ENCODE results near the gene ACSL4. TPM values are rescaled to one million over a fixed set of nuclear protein-coding genes. Genes with fewer than 3 reads are reported as not detected.

ACSL4 gene
- total RNA-seq, 1 donor from 2014 or later = 18.5 TPM

- no peak for TF ChIP-seq CTCF (IDR thresholded peaks at IDR 0.05)
- no peaks in the 10 kb centered on the region for H3K9me3 ChIP-seq
- intact Hi-C loops (cut with DNase I) = no loop called here
- H3K27ac ChIP-seq = no peak overlapping the region
- no peaks in the 10 kb centered on the region for H3K27me3 ChIP-seq
- H3K36me3 ChIP-seq = no peaks in the 10 kb centered on the region
- H3K4me1 ChIP-seq = no peaks in the 10 kb centered on the region
- DNase-seq (ENCODE audit: low spot score in 2 of 2) = no peak
- H3K4me3 ChIP-seq = no peak overlapping the region
These were observed 36.8 kb downstream of the ACSL4 start for GRCh38 chrX:109696146-109696740.

DNA sequence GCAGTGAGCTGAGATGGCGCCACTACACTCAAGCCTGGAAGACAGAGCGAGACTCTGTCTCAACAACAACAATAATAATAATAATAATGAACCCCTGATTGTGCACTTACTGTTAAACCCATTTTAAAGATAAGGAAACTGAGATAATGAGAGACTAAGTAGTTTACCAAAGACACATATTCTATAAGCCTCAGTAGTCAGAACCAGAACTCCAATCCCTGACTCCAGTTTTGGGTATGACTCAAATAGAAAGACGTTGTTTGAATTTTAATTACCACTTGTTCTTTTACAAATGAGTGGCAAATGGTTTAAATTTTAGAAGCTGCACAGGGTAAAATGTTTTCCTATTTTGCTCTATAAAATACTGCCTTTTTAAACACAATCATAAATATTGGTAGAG, 37.4 kb downstream of the ACSL4 start:
- Histone ChIP-seq H3K9me3 (no peaks in the 10 kb centered on the region), H3K27ac (no peak overlapping the region), H3K4me3 (no peak overlapping the region), H3K36me3 (no peaks in the 10 kb centered on the region), H3K4me1 (no peaks in the 10 kb centered on the region), H3K27me3 (no peaks in the 10 kb centered on the region)
- no peak for DNase-seq (ENCODE audit: low spot score in 2 of 2)
- no peak for TF ChIP-seq CTCF (IDR thresholded peaks at IDR 0.05)
- intact Hi-C loops (cut with DNase I) = no loop called here

DNA sequence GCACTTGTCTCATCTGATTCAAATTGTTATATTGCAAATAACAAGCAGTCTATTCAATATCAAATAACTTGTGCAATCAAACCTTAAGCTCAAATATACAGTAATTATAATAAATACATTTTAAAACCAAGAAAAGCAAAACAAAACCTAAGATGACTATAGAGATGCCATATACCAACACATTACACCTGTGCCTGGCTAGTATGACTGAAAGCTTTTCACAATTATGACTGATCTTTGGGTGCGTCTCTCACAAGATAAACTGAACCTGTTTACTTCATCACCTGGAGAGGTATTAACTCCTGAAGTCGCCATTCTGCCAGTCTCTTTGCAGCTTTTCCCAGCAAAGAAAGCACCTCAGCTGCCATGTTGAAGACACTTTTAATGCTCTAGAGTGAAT, 41.3 kb downstream of the ACSL4 start:
- Histone ChIP-seq H3K4me1 (no peaks in the 10 kb centered on the region), H3K27me3 (no peaks in the 10 kb centered on the region), H3K36me3 (no peaks in the 10 kb centered on the region), H3K9me3 (no peaks in the 10 kb centered on the region), H3K4me3 (no peak overlapping the region), H3K27ac (no peak overlapping the region)
- intact Hi-C loops (cut with DNase I) = no loop called here
- TF ChIP-seq CTCF (IDR thresholded peaks at IDR 0.05) = no peak
- no peak for DNase-seq (ENCODE audit: low spot score in 2 of 2)

DNA sequence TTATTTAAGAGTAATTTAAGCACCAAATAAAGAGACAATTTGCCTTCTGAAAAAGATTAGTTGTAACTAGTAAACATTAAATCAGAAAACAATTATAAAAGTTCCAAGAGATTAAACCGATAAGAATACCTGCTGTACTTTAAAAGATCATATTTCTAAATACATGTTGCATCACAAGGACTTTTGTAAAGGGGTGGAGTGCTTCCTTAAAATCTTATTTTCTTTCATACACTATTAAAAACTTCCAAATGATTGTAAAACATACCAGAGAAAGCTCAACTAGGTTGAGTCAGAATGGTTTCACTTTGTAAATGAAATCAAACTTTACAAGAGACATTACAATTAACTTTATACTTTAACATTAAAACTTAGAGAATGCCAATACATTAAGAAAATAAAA, 41.8 kb downstream of the ACSL4 start:
- no peak for TF ChIP-seq CTCF (IDR thresholded peaks at IDR 0.05)
- no peaks in the 10 kb centered on the region for H3K4me1 ChIP-seq
- DNase-seq (ENCODE audit: low spot score in 2 of 2) = no peak
- no peak overlapping the region for H3K27ac ChIP-seq
- intact Hi-C loops (cut with DNase I) = no loop called here
- no peaks in the 10 kb centered on the region for H3K9me3 ChIP-seq
- no peak overlapping the region for H3K4me3 ChIP-seq
- H3K36me3 ChIP-seq = no peaks in the 10 kb centered on the region
- no peaks in the 10 kb centered on the region for H3K27me3 ChIP-seq

DNA sequence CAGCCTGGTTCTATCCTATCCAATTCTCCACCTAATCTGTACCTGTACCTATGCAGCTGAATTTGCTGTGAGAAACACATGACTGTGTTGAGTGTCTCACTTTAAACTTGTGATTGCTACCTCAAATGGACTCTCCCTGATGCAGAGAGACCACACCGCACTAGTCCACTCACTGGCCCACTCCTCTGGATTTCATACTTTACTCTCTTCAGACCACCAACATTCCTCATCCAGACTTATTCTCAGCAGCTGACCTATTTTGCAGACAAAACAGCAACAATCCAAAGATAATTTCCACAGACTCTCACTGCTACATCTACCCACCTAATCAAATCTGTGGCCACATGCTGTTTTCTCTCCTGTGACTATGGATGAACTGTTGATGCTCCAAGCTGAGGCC, 45.2 kb downstream of the ACSL4 start:
- Histone ChIP-seq H3K4me3 (no peak overlapping the region), H3K9me3 (no peaks in the 10 kb centered on the region), H3K4me1 (no peaks in the 10 kb centered on the region), H3K36me3 (no peaks in the 10 kb centered on the region), H3K27me3 (no peaks in the 10 kb centered on the region), H3K27ac (no peak overlapping the region)
- DNase-seq (ENCODE audit: low spot score in 2 of 2) = no peak
- intact Hi-C loops (cut with DNase I) = no loop called here
- TF ChIP-seq CTCF (IDR thresholded peaks at IDR 0.05) = no peak

DNA sequence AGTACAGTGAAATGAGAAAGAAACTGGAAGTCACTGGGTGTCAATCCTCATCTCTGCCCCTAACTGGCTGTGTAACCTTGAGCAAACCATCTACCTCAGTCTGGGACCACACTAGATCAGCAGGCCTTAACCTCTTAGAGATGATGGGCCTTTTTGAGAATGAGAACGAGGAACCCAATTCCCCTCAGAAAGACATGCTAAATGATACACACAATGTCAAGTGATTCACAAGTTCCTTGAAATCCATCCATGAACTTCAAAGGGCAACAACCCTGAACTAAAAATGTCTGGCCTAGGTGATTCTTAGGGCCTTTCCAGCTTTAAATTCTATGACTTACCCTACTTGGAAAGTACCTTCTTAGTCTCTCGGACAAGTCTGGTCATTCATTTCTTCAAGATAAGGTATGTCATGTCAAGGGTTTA, 47.4 kb downstream of the ACSL4 start:
- intact Hi-C loops (cut with DNase I) = no loop called here
- no peak for DNase-seq (ENCODE audit: low spot score in 2 of 2)
- Histone ChIP-seq H3K27me3 (no peaks in the 10 kb centered on the region), H3K27ac (no peak overlapping the region), H3K36me3 (no peaks in the 10 kb centered on the region), H3K9me3 (no peaks in the 10 kb centered on the region), H3K4me1 (no peaks in the 10 kb centered on the region), H3K4me3 (no peak overlapping the region)
- no peak for TF ChIP-seq CTCF (IDR thresholded peaks at IDR 0.05)

Data from ascending aorta (tissue), 2 donors.